HG03558 (cell line): Measurements from ENCODE around the gene COMMD6.
"Not testable (repeated sequence)": the region's sequence is repeated elsewhere in the genome, so short reads cannot be mapped to it uniquely, and the experiment has no call there.

Experiments used
- ATAC-seq: cut with Tn5 transposase; IDR thresholded peaks from one replicate; pipeline ENCODE4 v1.9.1; 2021; ENCODE audit warnings: moderate number of reproducible peaks; ENCODE audit not compliant: unreplicated experiment; ENCODE audit errors: extremely low read depth

The COMMD6 gene

DNA sequence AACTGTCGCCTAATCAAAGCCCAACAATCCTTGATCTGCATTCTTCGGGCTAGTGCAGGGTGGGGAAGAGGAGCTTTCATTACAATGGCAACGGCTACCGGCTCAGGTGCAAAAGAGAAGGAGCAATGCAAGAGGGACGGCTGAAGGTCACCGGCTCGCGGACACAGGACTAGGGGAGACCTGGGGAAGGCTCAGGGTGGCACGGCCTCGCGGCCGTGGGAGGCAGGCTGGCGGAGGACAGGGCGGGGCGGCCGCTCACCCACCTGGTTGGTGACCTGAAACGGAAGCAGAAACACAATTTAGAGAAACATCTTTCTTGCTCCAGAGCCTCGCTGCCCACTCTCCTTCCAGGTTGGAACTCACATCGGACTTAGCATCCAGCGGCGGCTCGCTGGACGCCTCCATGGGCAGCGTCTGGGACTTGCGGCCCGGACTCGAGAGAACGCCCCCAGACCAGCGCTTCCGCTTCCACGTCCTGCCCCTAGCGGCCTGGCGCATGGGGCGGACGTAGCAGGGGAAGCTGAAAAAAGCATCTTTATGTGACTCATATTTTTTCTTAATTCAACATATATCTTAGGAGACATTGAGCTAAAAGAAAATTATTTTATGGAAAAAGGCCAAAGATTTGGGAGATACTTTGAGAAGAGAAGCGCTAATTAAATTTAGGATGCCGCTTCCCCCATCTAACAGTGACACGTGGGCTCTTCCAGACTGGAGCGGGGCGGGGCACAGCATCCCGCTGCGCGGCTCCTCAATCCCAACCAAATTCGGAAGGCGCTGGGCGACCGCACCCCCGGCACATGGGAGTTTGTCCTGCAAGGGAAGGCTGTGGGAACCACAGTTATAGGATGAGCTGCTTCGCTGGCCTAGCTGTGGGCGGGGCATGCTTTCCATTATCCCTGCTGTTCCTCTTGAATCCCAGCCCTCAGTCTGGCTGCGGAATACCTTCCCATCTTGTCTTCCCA, at the start of gene COMMD6:
COMMD6 (minus strand) TSS at position 441 of the 965 bp plus-strand sequence; CDS start at position 405, 36 bp downstream.
- peak; percentile 90 for ATAC-seq

DNA sequence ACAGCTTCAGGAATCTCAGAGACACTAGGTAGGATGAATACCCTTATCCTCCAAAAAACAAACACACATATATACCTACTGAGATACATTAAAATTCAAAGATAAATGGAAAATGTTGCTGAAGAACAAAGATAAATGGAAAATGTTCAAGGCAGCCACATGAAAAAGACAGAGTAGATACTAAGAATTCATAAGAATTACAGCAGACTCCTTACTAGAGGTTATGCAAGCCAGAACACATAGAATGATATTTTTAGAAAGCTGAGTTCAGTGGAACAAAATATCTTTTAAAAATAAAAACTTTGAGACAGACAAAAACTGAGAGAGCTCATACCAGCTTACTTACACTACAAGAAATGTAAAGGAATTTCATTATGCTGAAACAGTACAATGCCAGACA, 47.5 kb upstream of the COMMD6 start:
- ATAC-seq: no peak

DNA sequence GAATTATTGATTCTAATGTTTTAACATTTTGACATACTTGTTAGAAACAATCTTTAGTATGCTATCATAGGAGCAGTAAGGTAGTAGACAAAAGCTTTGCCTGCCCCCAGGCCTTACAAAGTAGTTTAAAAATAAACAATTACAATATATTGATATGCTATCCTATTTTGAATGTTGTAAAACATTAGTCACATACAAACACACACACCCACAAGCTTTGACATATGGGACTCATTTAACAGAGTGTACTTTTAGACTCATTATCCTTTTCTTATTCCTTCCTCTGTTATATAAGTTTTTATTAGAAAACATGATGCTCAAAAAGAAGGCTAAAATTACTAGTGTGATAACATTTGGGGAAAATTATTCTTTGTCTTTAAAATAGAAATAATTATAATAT, 45.5 kb upstream of the COMMD6 start:
- ATAC-seq: no peak

DNA sequence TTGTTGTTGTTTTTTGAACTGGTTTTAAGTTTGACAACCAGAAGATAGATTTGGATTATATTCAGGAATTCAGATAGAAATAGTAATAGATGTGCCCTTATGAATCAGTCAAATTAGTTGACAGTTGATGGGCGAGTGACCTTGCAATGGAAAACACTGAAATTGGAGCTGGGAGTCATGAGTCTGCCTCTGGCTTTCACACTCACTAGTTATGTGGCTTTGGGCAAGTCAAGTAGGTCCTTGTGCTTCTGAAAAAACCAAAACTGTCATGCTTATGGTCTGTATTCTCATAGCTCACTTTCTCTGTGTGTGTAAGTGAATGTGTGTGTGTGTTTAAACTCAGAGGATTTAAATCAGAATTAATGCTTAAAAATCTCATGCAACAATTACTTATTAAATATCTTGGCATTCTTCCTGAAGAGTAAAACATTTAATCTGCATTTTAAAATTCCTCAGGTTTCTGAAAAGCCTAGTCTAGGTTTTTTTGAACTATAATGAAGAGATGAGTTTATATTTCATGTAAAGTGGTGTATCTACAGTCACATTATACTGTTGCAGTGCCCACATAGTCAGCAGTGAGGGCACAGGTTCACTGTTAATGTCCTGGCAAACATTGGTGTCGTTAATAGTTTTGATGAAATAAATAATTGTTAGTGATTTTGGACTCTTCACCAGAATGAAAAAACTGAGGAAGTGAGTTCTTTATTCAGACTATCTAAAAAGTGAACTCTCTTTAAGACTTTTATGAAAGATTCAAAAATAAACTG, 44.4 kb upstream of the COMMD6 start:
- ATAC-seq: no peak

DNA sequence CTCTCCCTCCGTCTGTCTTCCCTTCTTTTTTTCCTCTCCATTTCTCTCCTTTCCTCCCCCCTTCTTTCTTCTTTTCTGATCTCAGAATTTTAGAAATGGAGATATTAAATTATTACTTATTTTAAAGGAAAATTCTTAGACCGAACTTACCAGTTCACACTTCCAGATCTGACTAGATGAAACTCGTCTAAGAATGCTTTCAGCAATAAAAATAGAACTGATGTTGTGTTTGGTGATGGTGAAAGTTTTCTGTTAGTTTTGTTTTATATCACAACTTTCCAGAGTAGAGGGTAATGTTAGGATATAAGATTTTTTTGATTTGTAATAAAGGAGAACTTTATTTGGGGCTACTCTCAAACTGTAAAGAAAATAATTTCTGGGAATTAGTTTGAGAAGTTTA, 41.9 kb upstream of the COMMD6 start:
- ATAC-seq: peak; percentile 65

DNA sequence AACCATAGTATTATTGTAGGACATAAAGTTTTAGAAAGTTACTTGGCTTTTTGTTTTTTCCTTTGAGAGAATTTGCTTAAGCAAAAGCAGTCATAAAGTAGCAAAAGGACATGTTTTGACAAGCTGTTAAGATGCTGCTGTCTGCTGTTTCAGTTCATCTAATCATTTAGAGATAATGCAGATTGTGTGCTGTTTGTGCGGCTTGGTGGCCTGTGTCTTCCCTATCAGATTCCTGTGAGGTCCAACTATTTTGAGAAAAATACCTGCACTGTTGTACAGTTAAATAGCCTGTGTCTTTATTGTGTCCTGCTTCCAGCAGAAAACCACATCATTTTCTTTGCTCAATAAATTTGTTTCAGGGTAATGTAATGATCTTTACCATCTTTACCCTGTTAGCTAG, 31.9 kb upstream of the COMMD6 start:
- ATAC-seq: no peak

DNA sequence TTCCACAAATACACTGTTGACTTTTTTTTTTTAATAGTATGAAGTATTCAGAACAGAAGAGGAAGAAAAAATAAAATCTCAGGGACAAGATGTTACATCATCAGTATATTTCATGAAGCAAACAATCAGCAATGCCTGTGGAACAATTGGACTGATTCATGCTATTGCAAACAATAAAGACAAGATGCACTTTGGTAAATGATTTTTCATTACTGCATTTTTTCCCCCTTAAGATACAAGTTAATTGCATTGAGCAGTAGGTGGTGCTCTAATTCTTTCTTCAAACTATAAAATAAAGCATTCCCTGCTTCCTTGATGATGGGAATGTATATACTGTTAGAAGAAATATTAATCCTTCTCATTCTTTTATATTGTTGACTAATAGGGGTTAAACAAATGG, 29.0 kb upstream of the COMMD6 start:
- ATAC-seq: no peak

DNA sequence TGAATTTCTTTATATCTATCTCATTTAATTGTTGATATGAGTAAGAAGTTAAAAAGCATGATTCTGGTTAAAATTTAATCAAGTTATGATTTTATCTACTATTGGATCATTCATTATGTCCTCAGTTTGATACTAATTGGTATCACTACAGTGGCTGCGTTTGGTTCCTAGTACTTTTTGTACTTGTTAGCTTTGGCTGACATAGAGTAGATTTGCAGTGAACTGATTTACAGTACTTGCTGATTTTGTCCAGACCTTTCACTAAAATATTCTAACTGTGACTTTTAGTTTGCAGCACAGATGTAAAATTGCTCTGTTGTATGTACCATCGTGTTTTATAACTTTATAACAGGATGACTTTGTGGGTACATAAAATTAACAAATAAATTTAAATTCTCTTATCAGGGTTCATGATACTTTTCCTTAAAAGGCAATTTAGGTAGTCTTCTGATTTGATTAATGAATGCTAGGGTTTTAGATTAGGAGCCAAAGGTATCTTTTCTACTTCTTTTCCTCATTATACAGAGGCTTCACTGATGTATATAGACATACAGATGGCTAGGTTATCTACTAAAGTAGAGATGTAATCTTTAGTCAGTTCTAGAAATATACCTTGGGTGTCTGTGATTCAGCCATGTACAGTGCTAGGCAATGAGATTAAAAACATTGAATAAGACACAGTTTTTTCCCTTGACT, 20.7 kb upstream of the COMMD6 start:
- ATAC-seq: no peak

DNA sequence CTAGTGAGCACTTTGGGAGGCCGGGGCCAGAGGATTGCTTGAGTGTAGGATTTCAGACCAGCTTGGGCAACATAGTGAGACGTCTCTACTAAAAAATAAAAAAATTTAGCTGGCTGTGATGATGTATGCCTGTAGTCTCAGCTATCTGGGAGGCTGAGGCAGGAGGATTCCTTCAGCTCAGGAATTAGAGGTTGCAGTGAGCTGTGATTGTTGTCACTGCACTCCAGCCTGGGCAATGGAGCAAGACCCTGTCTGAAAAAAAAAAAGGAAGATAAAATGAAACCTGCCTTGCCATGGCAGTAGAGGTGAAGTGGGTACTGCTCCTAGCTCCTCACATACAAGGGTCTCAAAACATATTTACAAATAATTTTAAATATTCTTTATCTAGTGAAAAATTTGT, 19.3 kb upstream of the COMMD6 start:
- ATAC-seq: no peak

DNA sequence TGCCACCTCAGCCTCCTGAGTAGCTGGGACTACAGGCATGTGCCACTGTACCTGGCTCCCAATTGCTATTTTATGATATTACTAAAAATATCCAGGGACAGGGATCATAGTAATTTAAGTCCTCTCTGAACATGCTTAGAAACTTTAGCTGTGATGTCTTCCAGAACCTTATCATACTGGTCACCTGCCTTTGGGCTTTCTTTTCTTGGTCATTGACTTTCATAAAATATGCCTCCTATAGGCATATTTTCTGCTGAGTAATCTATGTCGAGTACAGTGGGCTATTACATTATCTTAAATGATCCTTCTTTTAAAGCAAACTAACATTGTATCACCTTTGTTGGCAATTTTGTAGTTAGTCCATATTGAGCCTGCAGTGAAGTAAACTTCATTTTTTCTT, 18.2 kb upstream of the COMMD6 start:
- no peak for ATAC-seq

DNA sequence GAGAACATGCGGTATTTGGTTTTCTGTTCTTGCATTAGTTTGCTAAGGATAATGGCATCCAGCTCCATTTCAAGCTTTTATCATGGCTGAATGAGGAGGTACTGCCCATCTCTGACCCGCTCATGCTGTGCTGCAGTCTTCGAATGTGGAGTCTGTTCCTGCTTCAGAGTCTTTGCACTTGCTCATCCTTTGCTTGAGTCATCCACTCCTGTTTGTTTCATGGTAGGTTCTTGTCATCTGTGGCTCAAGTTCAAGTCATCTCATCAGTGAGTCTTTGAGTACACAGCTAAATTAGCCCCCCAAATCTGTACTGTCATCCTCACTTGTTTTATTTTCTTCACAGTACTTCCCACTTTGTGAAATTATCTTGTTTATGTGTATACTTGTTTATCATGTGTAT, 17.3 kb upstream of the COMMD6 start:
- ATAC-seq: no peak

DNA sequence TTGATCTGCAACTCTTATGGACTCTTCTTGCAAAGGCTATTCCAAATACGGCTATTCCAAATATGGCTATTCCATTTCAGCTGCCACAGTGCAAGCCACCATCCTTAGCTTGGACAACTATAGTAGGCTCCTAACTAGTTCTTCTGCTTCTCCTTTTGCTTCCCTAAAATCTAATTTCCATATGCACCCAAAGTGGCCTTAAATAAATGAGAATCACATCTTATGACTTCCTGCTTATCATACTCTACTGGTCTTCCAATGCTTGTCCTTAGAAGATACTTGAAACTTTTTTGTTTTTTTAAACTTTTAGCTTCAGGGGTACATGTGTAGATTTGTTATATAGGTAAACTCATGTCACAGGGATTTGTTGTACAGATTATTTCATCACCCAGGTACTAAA, 16.8 kb upstream of the COMMD6 start:
- no peak for ATAC-seq

DNA sequence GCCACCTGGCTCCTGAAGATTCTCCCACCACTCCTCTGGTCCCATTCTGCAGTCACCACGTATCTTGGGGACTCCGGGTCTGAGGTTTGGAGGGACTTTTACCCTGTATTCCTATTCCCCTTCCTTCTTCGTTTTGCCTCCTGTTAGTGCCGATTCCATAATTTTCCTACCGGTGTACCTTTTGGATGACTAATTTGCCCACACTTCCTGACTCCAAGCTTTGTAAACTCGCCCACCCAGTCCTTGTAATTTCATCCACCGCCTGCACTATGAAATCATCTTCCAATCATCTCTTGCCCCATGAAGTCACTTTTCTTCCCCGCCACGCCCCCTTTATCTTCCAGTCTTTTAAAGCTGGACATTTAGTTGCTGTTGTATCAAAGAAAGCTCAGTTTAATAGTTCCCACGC, 12.5 kb upstream of the COMMD6 start:
- ATAC-seq: no peak

DNA sequence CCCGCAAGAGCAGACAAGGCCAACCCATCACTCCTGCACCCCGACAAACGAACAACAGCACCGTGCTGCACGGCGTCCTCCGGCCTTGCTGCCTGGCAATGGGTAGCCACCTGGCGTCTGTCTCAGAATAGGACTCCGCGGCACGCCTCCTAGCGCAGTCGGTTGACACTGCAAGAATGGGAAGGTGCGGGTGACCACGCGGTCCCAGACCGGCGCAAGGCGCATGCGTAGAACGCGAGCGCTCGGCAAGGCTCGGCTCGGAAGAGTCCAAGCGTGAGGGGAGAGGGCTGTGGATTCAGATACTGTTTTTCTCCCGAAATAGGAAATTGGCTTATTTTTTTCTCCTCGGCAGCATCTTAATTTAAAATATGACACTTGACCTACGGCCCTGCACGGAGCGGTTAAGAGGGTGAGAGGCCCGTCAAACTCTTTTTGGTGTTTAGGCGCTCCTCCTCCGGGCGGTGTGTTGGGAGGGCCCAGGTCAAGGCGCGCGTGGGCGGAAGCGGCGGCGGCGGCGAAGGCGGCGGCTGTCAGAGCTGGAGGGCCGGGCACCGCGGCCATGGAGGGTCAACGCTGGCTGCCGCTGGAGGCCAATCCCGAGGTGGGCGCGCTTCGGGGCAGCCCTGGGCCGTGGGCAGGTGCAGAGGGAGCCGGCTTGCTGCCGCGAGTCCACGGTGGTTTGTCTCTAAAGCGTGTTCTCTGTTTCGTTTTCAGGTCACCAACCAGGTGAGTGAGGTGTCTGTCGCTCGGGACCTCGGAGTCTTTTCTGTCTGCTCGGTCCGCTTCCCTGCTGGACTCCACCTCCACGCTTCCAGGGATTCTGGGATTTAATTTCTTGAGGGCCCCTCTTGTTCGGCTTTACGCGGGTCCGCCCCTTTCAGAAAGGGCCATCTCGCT, 11.9 kb upstream of the COMMD6 start, which contains the start of gene UCHL3:
UCHL3 (plus strand) TSS at position 530 of the 897 bp plus-strand sequence; CDS start at position 560, 30 bp downstream.
- ATAC-seq: peak; percentile 97

DNA sequence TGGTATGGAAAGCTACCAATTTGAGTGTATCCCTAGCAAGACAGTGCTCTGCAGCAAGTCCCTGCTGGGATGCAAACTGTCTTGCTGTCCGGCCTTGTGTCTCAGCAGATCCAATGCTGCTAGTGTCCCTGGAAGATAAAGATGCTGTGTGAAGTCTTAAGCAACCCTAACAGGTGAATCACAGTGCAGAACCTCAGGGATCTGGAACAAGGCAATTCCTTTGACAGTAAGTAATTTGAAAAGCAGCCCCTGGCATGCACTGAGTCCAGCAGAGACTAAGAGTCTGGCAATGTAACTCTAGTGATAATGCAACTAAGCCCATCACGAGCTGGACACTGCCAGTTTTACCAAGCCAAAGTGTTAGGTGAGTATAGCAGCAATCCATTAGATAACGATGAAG, 10.3 kb upstream of the COMMD6 start:
- ATAC-seq: no peak

DNA sequence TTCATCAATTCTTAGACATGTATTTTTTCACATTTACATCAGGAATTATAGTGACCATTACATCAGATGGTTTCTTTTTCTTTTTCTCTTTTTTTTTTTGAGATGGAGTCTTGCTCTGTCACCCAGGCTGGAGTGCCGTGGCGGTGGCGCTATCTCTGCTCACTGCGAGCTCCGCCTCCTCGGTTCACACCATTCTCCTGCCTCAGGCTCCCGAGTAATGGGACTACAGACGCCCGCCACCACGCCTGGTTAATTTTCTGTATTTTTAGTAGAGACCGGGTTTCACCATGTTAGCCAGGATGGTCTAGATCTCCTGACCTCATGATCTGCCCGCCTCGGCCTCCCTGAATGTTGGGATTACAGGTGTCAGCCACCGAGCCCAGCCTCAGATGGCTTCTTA, 7.7 kb upstream of the COMMD6 start:
- ATAC-seq: not testable (repeated sequence)

DNA sequence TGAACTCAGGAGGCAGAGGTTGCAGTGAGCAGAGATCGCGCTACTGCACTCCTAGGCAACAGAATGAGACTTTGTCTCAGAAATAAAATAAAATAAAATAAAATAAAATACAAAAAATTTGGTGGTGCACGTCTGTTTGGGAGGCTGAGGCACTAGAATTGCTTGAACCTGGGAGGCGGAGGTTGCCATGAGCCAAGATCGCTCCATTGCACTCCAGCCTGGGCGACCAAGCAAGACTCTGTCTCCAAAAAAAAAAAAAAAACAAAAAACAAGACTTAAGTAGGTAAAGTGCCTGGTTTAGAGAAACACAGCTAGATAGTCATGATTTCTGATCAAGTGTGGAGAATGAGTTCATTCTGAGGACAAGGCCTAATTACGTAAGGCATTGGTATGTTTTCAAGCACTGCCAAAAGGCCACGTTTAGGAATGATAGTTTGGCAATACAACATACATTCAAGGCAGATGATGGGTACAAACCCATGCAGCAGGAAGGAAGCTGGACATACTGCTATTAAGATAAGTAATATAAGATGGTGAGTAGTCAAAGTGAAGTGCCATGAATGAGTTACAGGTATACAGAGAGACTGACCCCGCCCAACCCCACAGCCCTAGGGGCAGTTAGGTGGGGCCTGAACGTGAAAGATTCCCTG, 7.2 kb upstream of the COMMD6 start:
- no peak for ATAC-seq

DNA sequence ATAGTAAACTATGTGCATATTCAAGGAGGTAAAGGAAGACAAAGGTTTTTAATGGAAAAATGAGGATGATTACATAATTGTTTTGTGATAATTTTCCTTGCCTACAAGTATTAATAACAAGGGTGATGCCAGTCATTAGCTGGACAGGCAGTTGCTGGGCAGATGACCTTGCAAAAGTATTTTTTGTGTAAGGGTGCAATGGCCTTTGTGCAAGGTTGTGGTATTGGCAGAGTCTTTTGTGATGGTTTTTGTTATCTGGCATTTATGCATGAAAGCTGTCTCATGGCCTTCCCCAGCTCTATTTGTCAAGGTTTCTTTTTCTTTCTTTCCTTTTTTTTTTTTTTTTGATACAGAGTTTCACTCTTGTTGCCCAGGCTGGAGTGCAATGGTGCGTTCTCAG, 4.3 kb upstream of the COMMD6 start:
- no peak for ATAC-seq

DNA sequence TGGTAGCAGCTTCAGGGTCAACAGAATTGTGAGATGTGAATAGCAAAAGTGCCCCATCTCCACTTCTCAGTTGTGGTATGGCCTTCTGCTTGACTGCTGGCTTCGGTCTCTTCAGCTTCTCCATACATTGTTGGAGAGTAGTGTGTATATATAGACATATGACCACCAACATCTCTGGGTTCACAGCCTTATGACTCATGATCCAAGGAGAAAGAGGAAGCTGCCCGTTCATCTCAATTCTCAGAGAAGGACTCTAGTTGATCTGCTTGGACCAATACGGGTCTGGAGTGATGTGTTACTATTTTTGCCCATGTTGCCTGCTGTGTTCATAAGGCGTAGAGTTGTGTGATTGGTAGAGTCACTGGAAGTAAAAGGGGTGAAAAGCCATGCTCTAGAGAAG, 3.6 kb upstream of the COMMD6 start:
- ATAC-seq: no peak
